Tibial nerve (tissue), 4 donors: ENCODE measurements around the gene ZNF701.

ENCODE experiments used
- CTCF ChIP-seq, 5 experiments: fragments of 200-600 bp in 3 of 5; fragments of 450-650 bp in 2 of 5; sonication (generic) in 3 of 5; IDR thresholded peaks; one replicate each; pipeline ENCODE4 v1.5.1; 2016 to 2019; ENCODE audit warnings: antibody characterized with exemption in 5 of 5, mild to moderate bottlenecking in 3 of 5, moderate library complexity in 2 of 5
- EP300 ChIP-seq, 2 donors: sonication (generic); formaldehyde crosslinking; IDR thresholded peaks; one replicate each; pipeline ENCODE4 v1.6.1; 2017; ENCODE audit warnings: antibody characterized with exemption in 2 of 2, mild to moderate bottlenecking in 1 of 2
- POLR2A ChIP-seq, 2 donors: fragments of 450-650 bp; IDR thresholded peaks; one replicate each; pipeline ENCODE4 v1.6.1; 2017; ENCODE audit warnings: antibody characterized with exemption in 2 of 2, mild to moderate bottlenecking in 2 of 2, moderate library complexity in 2 of 2

- TF ChIP-seq CTCF (IDR thresholded peaks at IDR 0.05) (no peak), POLR2A (IDR thresholded peaks at IDR 0.05) (no peak), EP300 (IDR thresholded peaks at IDR 0.05) (no peak)
Measured at GRCh38 chr19:52527956-52528351, 42.1 kb upstream of the ZNF701 start.
